Measurements from ENCODE around the gene GTPBP1.
A peak's percentile ranks its signal among the peaks of the same experiment; 100 is the strongest.

The GTPBP1 gene

DNA sequence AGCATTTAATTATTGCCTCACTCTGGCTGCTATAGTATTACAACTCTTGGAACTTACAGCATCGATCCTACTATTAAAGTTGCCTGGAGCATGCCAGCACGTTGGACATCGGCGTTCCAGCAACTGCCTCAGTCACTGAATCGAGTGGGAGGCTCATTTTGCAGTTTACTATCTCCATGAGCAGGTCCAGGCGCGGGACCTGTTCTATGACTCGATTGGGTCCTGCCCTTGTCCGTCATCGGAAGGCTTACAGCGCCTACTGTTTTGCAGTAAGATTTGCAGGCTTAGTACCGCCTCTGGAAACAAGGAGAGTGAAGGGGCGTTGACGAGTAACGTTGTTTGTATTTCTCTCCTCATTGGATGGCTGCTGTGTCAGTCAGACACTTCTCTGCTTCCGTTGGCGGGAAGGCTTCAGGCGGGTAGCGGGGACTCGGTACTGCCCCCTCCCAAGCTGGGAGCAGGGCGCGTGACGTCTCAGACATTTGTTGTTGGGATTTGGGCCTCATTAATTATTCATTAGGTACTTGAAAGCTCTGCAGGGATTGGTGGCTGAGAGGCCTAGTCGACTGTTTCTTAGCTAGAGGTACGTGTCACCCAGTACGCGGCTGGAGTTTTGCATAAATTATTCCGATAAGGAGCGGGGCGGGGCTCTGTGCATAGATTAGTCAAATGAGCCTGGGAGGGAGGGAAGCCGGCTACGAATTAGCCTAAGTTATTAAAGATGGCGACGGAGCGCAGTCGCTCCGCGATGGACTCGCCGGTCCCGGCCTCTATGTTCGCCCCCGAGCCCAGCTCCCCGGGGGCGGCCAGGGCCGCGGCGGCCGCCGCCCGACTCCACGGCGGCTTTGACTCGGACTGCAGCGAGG, at the start of gene GTPBP1:
Gene GTPBP1 (plus strand): TSS at position 710 of the 866 bp plus-strand sequence. CDS start 12 bp downstream, at position 722.
- DNase-seq, result peak; percentile 96

GRCh38 chr22:38656256-38657044, 49.3 kb upstream of the GTPBP1 start, which contains the start of the genes CBY1 and FAM227A:
TSS of gene CBY1 (plus strand) at chr22:38656638. CDS start at chr22:38668055, 11,417 bp downstream.
TSS of gene FAM227A (minus strand) at chr22:38656392. CDS start at chr22:38650168, 6,224 bp downstream.
- DNase-seq, result peak; percentile 70

DNA sequence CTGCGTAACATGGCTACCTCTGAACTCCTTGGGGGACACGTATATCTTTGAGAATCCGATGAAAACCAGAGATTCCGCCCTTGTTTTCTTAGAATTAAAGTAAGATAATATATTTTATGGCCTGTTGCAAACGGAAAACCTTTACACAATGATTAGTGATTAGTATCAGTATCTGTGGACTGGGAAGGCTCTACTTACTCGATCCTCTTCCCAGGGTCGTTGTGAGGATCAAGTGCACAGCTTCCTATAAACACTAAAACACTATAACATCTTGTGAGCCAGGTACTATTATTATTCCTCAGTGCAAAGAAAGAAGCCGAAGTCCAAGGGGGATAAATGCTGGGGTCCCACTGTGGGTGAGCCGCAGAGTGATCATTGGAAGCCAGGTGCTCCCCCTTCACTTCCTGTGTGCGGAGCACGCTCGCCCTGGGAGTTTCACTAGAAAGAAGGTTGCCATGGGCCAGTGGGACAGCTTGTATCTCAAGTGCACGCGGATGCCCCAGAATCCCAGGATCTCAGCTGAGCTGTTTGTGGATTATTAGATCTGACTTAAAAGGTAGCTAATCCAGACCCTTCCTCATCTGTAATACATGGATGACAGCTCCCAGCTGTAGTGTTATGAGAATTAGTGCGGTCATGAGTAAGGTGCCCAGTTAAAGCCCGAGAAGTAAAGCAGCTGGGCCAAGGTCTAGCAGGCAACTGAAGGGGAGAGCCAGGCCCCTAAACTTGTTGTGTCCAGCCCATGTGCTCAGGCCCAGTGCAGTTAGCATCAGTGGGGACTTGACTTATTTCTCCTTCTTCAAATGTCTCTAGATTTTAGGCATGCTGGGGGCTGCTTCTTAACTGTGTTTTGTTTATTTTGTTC, 48.5 kb upstream of the GTPBP1 start:
- no peak for DNase-seq

DNA sequence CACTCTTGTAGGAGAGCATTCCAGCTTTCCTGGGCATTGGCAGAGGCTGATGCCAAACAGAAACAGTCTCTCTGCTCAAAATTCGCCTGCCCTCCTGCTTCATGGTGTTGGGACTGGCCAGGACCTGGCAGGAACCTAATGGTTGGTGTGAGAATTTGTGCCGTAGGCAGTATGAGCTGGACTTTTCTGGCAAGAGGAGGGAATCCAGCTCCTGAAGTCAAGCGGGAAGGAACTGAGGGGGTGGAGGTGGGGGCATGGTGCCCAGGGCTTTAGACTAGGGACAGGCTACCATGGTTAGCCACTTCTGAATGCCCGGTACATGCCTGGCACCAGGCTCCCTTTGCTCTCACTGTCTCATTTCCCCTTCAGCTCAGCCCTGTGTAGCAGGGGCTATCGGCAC, 30.9 kb upstream of the GTPBP1 start:
- DNase-seq, result no peak

DNA sequence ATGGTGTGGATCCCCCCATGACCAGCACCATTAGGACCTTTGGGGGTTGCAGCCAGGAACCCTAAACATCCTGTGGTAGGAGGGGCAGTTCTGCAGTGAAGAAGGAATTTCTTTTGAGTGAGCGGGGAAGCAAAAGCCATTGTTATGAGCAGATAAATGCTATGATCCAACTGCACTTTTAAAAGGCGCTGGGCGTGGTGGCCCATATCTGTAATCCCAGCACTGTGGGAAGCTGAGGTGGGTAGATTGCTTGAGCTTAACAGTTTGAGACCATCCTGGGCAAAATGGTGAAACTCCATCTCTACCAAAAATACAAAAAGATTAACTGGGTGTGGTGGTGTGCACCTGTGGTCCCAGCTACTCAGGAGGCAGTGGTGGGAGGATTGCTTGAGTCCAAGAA, 29.9 kb upstream of the GTPBP1 start:
- no peak for DNase-seq

GRCh38 chr22:38681582-38682335, 24.0 kb upstream of the GTPBP1 start, which contains the start of gene TOMM22:
TSS of gene TOMM22 (plus strand) at chr22:38681957. CDS start at chr22:38681979, 22 bp downstream.
- peak; percentile 57 for DNase-seq

DNA sequence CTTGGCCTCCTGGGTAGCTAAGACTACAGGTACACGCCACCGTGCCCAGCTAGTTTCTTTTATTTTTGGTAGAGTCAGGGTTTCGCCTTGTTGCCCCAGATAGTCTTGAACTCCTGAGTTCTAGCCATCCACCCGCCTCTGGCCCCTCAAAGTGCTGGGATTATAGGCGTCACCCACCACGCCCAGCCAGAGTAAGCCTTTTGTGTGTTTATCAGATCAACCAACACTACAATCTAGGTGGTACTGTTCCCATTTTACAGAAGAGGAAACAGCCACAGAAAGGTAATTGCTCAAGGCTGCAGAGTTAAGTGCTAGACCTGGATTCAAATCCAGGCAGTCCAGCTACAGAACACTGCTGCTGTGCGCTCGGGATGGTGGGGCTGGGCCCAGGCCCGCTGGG, 20.8 kb upstream of the GTPBP1 start:
- no peak for DNase-seq

DNA sequence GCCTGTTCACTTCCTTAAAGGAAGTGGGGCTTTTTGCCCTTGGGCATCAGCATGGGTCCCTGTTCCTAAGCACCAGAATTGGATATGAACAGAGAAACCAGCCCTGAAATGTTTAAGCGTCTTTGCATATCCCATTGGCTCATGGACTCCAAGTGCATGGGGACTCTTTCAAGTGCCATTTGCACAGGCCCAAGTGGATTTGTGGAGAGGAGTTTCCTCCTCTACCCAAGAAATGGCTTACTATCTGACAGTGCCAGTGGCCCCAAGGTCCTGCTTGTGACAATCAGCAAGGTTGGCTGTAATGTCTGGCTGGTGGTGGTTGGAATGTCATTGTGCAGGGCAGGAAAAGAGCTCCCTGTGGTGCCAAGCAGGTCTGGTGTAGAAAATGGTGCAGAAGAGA, 20.0 kb upstream of the GTPBP1 start:
- no peak for DNase-seq

DNA sequence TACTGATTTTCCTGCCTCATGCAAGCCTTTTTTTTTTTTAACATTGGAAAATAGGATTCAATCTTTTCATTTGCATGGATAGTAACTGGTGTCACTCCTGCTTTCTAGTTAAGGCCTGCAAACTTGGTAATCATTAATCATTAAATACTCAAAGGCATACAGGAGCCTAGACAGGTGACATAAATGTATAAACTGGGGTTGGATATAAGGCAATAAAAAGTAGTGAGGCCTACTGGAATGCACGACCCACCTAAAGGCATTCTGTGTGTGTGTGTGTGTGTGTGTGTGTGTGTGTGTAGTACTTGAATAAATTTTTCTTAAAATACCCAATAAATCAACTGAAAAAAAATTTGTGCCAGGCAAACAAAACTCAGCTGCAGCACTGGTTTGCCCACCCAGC, 16.1 kb upstream of the GTPBP1 start:
- no peak for DNase-seq

DNA sequence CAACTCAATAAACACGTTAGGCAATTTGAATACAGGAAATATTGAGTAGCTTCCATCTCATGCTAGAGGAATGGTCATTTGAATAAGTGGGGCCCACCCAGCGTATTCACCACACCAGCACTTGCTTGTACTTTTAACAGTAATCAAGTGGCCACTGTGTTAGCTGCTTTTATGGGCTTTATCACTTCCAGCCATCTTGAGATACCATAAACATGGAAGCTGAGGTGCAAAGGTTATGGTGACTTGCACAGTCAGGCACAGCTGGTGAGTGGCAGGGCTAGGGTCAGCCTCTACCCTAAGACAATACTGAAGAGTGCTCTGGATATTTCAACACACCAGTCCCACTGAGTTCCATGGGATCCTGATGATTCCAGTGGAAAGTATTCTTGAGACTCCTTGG, 11.7 kb upstream of the GTPBP1 start:
- no peak for DNase-seq

DNA sequence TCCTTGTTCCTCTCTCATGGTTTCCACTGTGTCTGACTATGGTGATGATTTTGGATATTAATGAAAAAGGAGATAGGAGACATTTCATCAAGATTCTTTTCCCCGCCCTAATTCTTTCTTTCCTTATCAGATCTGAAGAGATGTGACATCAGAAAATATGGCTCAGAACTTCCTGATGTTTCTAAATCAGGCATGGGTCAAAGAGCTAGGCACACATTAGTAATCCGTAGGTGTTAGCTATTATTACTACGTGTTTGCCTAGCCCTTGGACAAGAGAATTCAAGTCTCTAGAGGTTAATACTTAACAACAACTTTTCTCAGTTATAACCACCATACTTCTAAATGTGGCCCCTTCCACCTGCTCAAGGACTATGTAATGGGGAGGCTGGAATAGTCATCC, 10.8 kb upstream of the GTPBP1 start:
- no peak for DNase-seq

DNA sequence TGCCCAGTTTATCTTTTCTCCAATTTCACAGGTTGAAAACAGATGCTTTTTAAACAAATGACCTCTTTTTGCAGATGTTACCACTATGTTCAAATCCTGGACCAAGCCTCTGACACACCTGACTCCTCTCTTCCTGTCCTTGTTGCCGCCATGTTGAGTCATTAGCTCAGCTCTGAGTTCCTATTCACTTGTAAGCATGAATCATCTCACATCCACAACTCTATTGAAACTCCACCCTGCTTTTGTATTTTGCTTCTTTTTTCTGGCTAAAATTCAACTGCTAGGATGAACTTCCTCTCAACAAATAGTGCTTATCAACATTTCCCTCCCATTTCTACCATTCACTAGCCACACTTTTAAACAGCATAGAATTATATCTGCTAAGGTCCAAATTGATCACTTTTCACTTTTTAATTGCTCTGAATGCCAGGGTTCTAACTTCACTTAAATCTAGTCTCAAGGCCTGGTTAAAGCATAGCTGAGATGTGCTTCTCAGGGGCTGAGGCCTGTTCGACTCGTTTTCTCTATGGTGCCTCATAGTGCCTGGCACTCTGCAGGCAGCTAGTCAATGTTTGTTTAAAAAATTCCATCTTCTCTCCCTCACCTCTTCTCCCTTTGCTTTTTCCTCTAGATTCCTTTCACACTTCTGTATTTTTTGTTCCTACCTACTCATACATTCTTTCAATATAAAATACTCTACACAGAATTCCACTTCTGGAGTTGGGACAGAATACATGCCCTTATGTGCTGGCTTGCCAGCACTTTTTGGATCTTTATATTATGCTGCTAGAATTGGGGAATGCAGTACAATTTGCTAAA, 8.9 kb upstream of the GTPBP1 start:
- no peak for DNase-seq

DNA sequence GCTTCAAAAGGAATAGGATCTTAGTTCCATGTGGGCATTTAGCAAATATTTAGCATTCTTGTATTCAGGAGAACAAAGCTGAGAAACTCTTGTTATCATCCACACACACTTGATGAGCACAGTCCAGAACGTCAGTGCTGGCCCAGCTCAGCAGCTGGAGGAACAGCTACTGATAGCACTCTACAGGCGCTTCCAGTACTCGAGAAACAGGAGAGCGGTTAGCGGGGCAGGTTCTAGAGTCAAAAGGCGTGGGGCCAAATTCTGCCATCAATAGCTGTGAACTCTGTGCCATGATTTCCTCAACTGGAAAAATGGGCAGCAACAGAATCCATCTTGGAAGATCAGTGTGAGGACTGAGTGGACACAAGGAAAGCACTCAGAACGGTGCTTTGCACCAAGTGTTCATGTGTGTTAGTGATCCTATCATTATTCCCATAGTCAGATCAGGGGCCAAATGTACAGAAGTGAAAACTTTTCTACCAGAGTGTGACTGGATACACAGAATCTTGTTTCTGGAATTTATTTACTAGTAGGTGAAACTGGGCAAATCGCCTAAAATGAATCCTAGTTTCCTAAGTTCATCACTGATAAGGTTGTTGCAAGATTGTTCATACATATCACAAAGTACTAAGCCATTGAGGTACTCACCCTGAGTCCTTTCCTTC, 8.2 kb upstream of the GTPBP1 start:
- DNase-seq, result no peak

DNA sequence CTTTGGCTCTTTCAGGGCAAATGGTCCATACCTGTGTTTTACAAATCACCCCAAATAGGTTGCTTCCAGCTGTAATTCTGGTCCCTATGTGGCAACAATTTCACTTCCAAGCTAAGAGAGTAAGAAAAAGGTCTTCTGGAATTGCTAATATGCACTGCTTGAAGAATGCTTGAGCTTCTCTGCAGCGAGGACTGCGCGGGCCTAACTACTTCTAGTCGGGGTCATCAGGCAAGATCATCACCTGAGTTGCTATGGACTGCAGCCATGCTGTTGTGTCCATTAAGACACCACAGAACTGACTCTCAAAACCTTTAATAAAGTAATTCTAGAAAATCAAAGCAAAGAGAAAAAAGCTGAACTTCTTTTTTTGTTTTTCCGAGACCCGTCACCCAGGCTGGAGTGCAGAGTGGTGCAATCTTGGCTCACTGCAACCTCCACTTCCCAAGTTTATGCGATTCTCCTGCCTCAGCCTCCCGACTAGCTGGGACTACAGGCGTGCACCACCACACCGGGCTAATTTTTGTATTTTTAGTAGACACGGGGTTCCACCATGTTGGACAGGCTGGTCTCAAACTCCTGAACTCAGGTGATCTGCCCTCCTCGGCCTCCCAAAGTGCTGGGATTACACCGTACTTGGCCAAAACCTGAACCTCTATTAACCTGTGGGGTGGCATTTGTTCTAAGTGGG, 7.2 kb upstream of the GTPBP1 start:
- DNase-seq, result no peak

GRCh38 chr22:38699143-38699542, 6.6 kb upstream of the GTPBP1 start:
- no peak for DNase-seq

- DNase-seq, result no peak
Observed at GRCh38 chr22:38699784-38700183, 6.0 kb upstream of the GTPBP1 start.

DNA sequence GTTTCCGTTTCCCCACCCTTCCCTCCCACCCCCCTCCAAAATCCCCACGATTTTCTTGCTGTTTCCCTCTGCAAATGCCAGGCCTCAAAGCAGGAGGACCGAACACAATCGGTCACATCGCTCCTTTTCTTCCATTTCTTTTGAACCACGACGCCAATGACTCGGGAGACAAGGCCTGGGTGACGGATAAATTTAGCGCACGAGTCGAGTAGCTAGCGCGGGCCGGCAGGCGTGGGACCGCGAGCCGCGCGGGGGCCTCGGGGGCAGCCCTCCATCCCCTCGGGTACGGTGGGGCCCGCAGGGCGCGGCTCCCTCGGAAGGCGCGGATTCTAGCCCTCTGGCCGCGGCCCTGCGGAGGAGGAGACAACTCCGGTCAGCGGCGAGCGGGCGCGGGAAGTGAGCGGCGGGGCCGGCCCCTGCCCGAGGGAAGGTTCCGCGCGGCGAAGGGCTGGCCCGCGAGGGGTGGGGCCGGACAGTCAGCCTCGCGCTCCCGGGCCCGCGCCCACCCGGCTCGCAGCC, 5.4 kb upstream of the GTPBP1 start:
- DNase-seq, result no peak

DNA sequence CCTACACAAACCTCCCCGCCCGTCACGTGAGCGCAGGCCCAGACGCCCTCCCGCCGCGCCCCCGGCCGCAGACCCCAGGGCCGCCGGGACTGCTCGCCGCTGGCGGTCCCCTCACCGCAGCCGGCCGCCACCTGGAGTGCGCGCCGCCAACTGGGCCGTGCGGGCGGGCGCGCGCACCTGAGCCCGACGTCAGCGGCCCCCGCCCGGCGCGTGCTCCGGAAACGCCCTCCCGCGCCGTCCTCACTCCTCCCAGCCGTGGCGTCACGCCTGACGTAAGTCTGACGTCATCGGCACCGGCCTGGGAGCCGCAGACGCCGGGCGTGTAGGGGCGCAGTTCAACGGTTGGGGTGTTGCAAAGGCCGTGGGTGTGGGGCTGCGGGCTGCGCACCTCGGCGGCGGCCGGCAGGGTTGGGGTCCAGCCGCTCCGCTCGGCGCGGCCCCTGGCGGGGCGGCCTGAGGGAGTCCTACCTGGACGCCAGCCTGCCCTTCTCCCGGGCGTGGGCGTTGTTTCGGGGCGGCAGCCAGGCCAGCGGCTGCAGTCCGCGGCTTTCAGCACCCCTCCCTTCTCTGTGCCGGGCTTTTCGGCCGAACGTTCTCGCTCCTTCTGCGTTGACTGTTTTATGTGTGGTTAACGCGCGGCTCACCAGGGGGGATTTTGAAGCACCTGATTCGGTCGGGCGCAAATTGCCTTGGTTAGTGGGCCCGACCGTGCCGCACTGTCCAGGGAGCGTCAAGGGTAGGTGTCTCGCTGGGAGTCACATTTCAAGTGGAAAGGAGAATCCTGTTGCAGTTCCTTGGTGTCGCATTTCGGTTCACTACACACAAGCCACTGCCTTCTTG, 4.7 kb upstream of the GTPBP1 start, which contains the start of gene JOSD1:
Gene JOSD1 (minus strand): TSS at position 155 of the 840 bp plus-strand sequence. CDS start 956 bp downstream, outside the sequence.
- peak; percentile 48 for DNase-seq
